Endothelial cell (in vitro differentiated cells): ENCODE results near the gene OLFML2A. TPM values are rescaled to one million over a fixed set of nuclear protein-coding genes. Genes with fewer than 3 reads are reported as not detected.

ENCODE experiments used
- DNase-seq: peaks from one replicate; pipeline ENCODE4 v3.0.0; 2021; ENCODE audit warnings: low spot score
- H3K27ac Mint-ChIP-seq: one replicate; pipeline ENCODE4 v1.8.0; 2021; ENCODE audit warnings: mixed read lengths, inconsistent platforms; ENCODE audit not compliant: unreplicated experiment
- H3K27me3 Mint-ChIP-seq: one replicate; pipeline ENCODE4 v1.8.0; 2021; ENCODE audit warnings: mild to moderate bottlenecking, moderate library complexity, mixed read lengths, inconsistent platforms; ENCODE audit not compliant: unreplicated experiment
- H3K36me3 Mint-ChIP-seq: one replicate; pipeline ENCODE4 v1.8.0; 2021; ENCODE audit warnings: mild to moderate bottlenecking, low read depth, mixed read lengths, inconsistent platforms; ENCODE audit not compliant: unreplicated experiment
- H3K4me1 Mint-ChIP-seq: one replicate; pipeline ENCODE4 v1.8.0; 2021; ENCODE audit warnings: mild to moderate bottlenecking, mixed read lengths, inconsistent platforms; ENCODE audit not compliant: unreplicated experiment
- H3K4me3 Mint-ChIP-seq: one replicate; pipeline ENCODE4 v1.8.0; 2021; ENCODE audit warnings: mild to moderate bottlenecking, mixed read lengths, inconsistent platforms; ENCODE audit not compliant: unreplicated experiment
- H3K9me3 Mint-ChIP-seq: one replicate; pipeline ENCODE4 v1.8.0; 2021; ENCODE audit warnings: mixed read lengths, inconsistent platforms; ENCODE audit not compliant: unreplicated experiment
- CTCF ChIP-seq: fragments of 200-600 bp; sonication (generic); IDR thresholded peaks from one replicate; pipeline ENCODE4 v1.5.0; 2021; ENCODE audit warnings: antibody characterized with exemption; ENCODE audit not compliant: unreplicated experiment
- total RNA-seq: library from RNA; stranded (reverse); fragmentation: NEBNext Ultra II Directional; extraction: Animal tissue kit (Norgen Biotek cat#: 25700); gene quantifications from one replicate; pipeline ENCODE4 v1.2.1, GENCODE V29; 2021; ENCODE audit not compliant: unreplicated experiment

OLFML2A gene
- total RNA-seq, 1 donor from 2014 or later: 18.2 TPM

GRCh38 chr9:124759327-124759726 lies 17.6 kb upstream of the OLFML2A start:
- no peak for TF ChIP-seq CTCF
- DNase-seq: no peak
- no peak overlapping the region for H3K4me3 Mint-ChIP-seq
- peaks cover 66% of the 10 kb centered on the region for H3K4me1 Mint-ChIP-seq
- H3K27ac Mint-ChIP-seq: peak overlapping the region; percentile 98
- no peaks in the 10 kb centered on the region for H3K9me3 Mint-ChIP-seq
- H3K36me3 Mint-ChIP-seq: no peaks in the 10 kb centered on the region
- H3K27me3 Mint-ChIP-seq: peaks cover 6% of the 10 kb centered on the region

- Mint-ChIP-seq H3K4me1 (peaks cover 64% of the 10 kb centered on the region), H3K27ac (no peak overlapping the region)
These were observed 16.2 kb upstream of the OLFML2A start for GRCh38 chr9:124760719-124761118.

GRCh38 chr9:124761196-124761595 lies 15.7 kb upstream of the OLFML2A start:
- DNase-seq: no peak
- Mint-ChIP-seq H3K9me3 (no peaks in the 10 kb centered on the region), H3K4me1 (peaks cover 69% of the 10 kb centered on the region), H3K4me3 (no peak overlapping the region), H3K27ac (peak overlapping the region; percentile 59), H3K27me3 (peaks cover 4% of the 10 kb centered on the region), H3K36me3 (no peaks in the 10 kb centered on the region)
- TF ChIP-seq CTCF: no peak

More at GRCh38 chr9:124760719-124761118, 16.2 kb upstream of the OLFML2A start:
- Mint-ChIP-seq H3K36me3 (no peaks in the 10 kb centered on the region), H3K27me3 (peaks cover 4% of the 10 kb centered on the region), H3K9me3 (no peaks in the 10 kb centered on the region), H3K4me3 (no peak overlapping the region)
- no peak for TF ChIP-seq CTCF
- DNase-seq: no peak

- H3K27ac Mint-ChIP-seq: peak overlapping the region; percentile 59
- H3K36me3 Mint-ChIP-seq: no peaks in the 10 kb centered on the region
- TF ChIP-seq CTCF: no peak
- no peaks in the 10 kb centered on the region for H3K9me3 Mint-ChIP-seq
- H3K27me3 Mint-ChIP-seq: peaks cover 4% of the 10 kb centered on the region
- no peak for DNase-seq
- no peak overlapping the region for H3K4me3 Mint-ChIP-seq
- H3K4me1 Mint-ChIP-seq: peaks cover 68% of the 10 kb centered on the region
These were observed 15.2 kb upstream of the OLFML2A start for GRCh38 chr9:124761710-124762109.

- H3K36me3 Mint-ChIP-seq: no peaks in the 10 kb centered on the region
- no peak overlapping the region for H3K4me3 Mint-ChIP-seq
- H3K4me1 Mint-ChIP-seq: peaks cover 68% of the 10 kb centered on the region
- TF ChIP-seq CTCF: no peak
- DNase-seq: no peak
- no peaks in the 10 kb centered on the region for H3K9me3 Mint-ChIP-seq
- H3K27ac Mint-ChIP-seq: peak overlapping the region; percentile 19
- H3K27me3 Mint-ChIP-seq: peaks cover 4% of the 10 kb centered on the region
These were observed 14.3 kb upstream of the OLFML2A start for GRCh38 chr9:124762633-124763032.
